Parathyroid adenoma (tissue), 2 donors: Measurements from ENCODE around the gene GALNT12.

Experiments used
- H2AFZ ChIP-seq: fragments of 300-600 bp; sonication (generic); one replicate; pipeline ENCODE4 v1.7.0; 2017; ENCODE audit warnings: antibody characterized with exemption, mild to moderate bottlenecking
- H3K27ac ChIP-seq: fragments of 300-600 bp; sonication (generic); one replicate; pipeline ENCODE4 v1.7.0; 2017
- H3K27me3 ChIP-seq: fragments of 300-600 bp; sonication (generic); one replicate; pipeline ENCODE4 v1.7.0; 2017; ENCODE audit warnings: low read length; ENCODE audit not compliant: control insufficient read depth, insufficient read depth
- H3K36me3 ChIP-seq: fragments of 300-600 bp; sonication (generic); one replicate; pipeline ENCODE4 v1.7.0; 2017; ENCODE audit warnings: low read length; ENCODE audit not compliant: control insufficient read depth, insufficient read depth
- H3K4me1 ChIP-seq: fragments of 300-600 bp; sonication (generic); one replicate; pipeline ENCODE4 v1.7.0; 2017; ENCODE audit warnings: control low read depth
- H3K4me2 ChIP-seq: fragments of 300-600 bp; sonication (generic); one replicate; pipeline ENCODE4 v1.7.0; 2017; ENCODE audit warnings: low read length
- H3K4me3 ChIP-seq: fragments of 300-600 bp; sonication (generic); one replicate; pipeline ENCODE4 v1.7.0; 2017; ENCODE audit warnings: low read depth, low read length
- H3K79me2 ChIP-seq: fragments of 300-600 bp; sonication (generic); one replicate; pipeline ENCODE4 v1.7.0; 2017; ENCODE audit warnings: control low read depth
- H3K9ac ChIP-seq: fragments of 300-600 bp; sonication (generic); one replicate; pipeline ENCODE4 v1.7.0; 2017; ENCODE audit warnings: mild to moderate bottlenecking
- H3K9me3 ChIP-seq: fragments of 300-600 bp; sonication (generic); one replicate; pipeline ENCODE4 v1.7.0; 2017; ENCODE audit warnings: low read length; ENCODE audit not compliant: control insufficient read depth
- CTCF ChIP-seq: fragments of 300-600 bp; sonication (generic); IDR thresholded peaks from one replicate; pipeline ENCODE4 v1.7.0; 2017; ENCODE audit warnings: antibody characterized with exemption, mild to moderate bottlenecking
- donor health status: primary hyperparathyroidism.

Gene GALNT12

DNA sequence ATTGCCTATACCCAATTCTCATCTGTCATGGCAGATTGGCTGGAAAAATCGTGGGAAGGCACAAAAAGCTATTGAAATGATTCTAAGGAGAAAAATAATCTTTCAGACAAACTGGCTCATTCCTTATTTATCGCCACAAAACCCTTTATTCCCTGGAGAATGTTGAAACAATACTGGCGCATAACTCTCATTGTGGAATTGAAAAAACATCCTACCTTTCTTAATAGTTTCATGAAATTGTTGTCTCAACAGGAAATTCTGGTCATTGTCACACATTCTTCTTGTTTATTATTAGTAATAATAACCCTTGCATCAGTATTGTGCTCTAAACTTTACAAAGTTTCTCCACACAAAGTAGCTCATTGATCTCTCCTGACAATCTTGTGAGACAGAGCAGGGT, 87.3 kb downstream of the GALNT12 start:
- no peak overlapping the region for H3K27ac ChIP-seq

DNA sequence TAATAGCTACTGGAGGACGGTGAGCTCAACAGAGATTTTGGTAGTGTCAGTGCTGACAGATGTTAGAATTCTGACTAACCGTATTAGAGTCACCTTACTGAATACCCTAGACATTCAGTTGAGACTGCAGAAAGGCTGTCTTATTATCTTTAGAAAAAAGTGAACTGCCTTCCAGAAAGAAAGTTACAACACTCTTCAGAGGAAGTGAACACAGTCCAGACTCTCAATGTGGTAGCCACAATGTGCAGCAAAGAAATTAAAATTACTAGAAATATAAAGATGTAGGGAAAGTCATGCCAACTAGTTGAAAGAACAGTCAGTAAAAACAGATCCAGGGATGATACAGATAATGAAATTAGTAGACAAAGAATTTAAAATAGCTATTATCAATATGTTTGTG, 89.2 kb downstream of the GALNT12 start:
- H3K27me3 ChIP-seq, result no peaks in the 10 kb centered on the region
- H3K4me2 ChIP-seq, result no peak overlapping the region
- no peak overlapping the region for H3K9ac ChIP-seq
- H3K27ac ChIP-seq, result no peak overlapping the region
- no peak overlapping the region for H3K4me3 ChIP-seq
- H3K79me2 ChIP-seq, result no peaks in the 10 kb centered on the region
- H3K36me3 ChIP-seq, result no peaks in the 10 kb centered on the region
- H3K4me1 ChIP-seq, result no peaks in the 10 kb centered on the region
- peaks cover 3% of the 10 kb centered on the region for H3K9me3 ChIP-seq
- no peak overlapping the region for H2AFZ ChIP-seq
- TF ChIP-seq CTCF, result no peak

More for the DNA sequence above, 87.3 kb downstream of the GALNT12 start:
- Histone ChIP-seq H3K4me1 (no peaks in the 10 kb centered on the region), H3K36me3 (no peaks in the 10 kb centered on the region), H3K4me3 (no peak overlapping the region), H3K27me3 (no peaks in the 10 kb centered on the region), H3K4me2 (no peak overlapping the region), H3K9ac (no peak overlapping the region), H3K9me3 (peaks cover 3% of the 10 kb centered on the region), H3K79me2 (no peaks in the 10 kb centered on the region), H2AFZ (no peak overlapping the region)
- TF ChIP-seq CTCF, result no peak

DNA sequence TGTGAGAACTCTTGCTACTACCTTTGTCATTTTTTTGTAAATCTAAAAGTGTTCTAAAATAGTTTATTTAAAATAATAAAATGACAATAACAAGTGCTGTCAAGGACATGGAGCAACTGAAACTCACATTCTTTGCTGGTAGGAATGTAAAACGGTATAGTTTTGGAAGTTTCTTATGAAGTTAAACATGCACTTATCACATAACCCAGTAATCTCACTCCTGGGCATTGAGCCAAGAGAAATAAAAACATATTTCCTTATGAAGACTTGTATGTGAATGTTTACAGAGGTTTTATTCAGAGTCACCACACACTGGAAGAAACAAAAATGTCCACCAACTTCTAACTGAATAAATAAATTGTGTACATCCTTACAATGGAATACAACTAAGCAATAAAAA, 90.3 kb downstream of the GALNT12 start:
- Histone ChIP-seq H3K4me1 (no peaks in the 10 kb centered on the region), H2AFZ (no peak overlapping the region), H3K27me3 (no peaks in the 10 kb centered on the region), H3K9me3 (peaks cover 3% of the 10 kb centered on the region), H3K9ac (no peak overlapping the region), H3K36me3 (no peaks in the 10 kb centered on the region), H3K4me3 (no peak overlapping the region), H3K27ac (no peak overlapping the region), H3K79me2 (no peaks in the 10 kb centered on the region), H3K4me2 (no peak overlapping the region)
- TF ChIP-seq CTCF, result no peak

DNA sequence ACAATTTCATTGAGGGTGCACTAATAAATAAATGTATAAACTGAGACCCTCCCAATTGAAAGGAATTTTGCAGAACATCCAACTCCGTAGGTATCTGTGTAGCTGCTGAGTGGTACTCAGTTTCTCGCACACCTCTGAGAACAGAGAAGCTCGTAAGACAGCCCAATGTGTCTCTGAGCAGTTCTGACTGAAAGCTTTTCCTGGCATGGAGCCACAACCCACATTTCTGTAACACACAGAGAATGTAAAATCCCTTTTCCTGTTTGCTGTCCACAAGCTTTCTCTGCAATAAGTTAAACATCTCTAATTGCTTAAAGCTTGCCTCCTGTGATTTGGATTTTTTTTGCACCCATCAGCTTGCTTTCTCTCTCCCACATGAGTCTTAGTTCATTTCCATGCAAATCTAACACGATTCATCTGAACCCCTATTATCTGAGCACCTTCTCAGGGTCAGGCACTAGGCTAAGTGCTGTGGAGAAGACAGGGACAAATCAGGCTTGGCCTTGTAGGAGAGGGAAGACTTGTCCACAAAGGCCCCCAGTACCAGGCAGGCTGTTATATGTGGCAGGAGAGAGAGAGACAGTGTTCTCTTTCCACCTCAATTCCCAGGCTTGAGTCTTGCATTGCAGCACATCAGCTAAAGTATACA, 92.1 kb downstream of the GALNT12 start:
- Histone ChIP-seq H3K9me3 (peaks cover 3% of the 10 kb centered on the region), H3K4me2 (no peak overlapping the region), H2AFZ (no peak overlapping the region), H3K79me2 (no peaks in the 10 kb centered on the region), H3K4me3 (no peak overlapping the region), H3K27ac (no peak overlapping the region), H3K4me1 (no peaks in the 10 kb centered on the region), H3K36me3 (no peaks in the 10 kb centered on the region), H3K9ac (no peak overlapping the region), H3K27me3 (no peaks in the 10 kb centered on the region)
- TF ChIP-seq CTCF, result no peak
